C4-2B (cell line): ENCODE results near the gene TMEM214.

Experiments used
- ZFX ChIP-seq: fragments of 450-650 bp; IDR thresholded peaks from 2 replicates; pipeline ENCODE4 v1.6.1; 2017
- TF ChIP-seq, protein P1 (sequence below): fragments of 450-650 bp; conservative IDR thresholded peaks from 2 replicates; pipeline ENCODE4 v1.5.1; 2017; ENCODE audit warnings: mild to moderate bottlenecking

DNA sequence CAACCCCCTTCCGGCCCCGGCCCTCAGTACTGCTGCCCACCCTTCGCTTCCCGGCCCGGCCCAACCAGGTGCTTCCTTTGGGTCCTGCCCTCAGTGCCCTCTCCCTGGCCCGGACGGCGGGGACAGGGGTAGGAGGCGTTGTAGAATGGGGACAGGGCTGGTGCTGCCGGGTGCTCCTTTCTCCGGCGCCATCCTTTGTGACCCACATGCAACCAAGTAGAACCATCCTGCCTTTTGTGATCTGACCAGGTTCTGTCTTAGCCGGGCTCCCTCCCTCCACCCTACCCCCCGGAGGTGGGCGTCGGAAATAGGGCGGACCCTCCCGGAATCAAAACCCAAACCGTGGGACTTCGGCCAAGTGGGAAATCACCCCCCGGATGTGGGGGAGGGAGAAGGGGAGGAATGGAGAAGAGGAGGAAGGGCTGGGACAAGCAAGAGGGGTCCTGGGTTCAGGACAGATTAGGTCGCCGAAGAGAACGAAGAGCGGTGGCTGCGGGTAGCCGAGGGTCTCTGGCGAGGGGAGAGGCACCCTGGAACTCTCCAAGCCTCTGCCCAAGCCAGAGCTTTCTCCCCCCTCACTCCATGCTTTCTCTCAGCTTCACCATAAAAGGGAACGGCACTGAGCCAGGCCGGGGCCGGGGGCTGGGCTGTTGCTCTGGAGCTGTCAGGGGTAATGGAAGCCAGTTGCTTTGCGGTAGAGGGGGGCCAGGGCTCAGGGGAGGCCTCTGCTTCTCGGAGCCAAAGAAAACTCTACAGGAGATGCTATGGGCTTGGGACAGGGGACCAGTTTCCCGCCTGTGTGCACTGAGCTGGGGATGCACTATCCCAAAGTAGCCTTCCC is 39.4 kb downstream of the TMEM214 start:
- TF ChIP-seq, protein P1, sequence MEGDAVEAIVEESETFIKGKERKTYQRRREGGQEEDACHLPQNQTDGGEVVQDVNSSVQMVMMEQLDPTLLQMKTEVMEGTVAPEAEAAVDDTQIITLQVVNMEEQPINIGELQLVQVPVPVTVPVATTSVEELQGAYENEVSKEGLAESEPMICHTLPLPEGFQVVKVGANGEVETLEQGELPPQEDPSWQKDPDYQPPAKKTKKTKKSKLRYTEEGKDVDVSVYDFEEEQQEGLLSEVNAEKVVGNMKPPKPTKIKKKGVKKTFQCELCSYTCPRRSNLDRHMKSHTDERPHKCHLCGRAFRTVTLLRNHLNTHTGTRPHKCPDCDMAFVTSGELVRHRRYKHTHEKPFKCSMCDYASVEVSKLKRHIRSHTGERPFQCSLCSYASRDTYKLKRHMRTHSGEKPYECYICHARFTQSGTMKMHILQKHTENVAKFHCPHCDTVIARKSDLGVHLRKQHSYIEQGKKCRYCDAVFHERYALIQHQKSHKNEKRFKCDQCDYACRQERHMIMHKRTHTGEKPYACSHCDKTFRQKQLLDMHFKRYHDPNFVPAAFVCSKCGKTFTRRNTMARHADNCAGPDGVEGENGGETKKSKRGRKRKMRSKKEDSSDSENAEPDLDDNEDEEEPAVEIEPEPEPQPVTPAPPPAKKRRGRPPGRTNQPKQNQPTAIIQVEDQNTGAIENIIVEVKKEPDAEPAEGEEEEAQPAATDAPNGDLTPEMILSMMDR = no peak
- TF ChIP-seq ZFX = no peak
